HUDEP-2 (cell line): ENCODE measurements around the gene LCN6.
"Not testable (repeated sequence)": the region's sequence is repeated elsewhere in the genome, so short reads cannot be mapped to it uniquely, and the experiment has no call there.

Experiments used
- DNase-seq, 76 experiments: peaks; one replicate each; lab custom pipeline; 2025; ENCODE audit not compliant: unreplicated experiment in 76 of 76; lab: John Stamatoyannopoulos, UW

LCN6 gene

DNA sequence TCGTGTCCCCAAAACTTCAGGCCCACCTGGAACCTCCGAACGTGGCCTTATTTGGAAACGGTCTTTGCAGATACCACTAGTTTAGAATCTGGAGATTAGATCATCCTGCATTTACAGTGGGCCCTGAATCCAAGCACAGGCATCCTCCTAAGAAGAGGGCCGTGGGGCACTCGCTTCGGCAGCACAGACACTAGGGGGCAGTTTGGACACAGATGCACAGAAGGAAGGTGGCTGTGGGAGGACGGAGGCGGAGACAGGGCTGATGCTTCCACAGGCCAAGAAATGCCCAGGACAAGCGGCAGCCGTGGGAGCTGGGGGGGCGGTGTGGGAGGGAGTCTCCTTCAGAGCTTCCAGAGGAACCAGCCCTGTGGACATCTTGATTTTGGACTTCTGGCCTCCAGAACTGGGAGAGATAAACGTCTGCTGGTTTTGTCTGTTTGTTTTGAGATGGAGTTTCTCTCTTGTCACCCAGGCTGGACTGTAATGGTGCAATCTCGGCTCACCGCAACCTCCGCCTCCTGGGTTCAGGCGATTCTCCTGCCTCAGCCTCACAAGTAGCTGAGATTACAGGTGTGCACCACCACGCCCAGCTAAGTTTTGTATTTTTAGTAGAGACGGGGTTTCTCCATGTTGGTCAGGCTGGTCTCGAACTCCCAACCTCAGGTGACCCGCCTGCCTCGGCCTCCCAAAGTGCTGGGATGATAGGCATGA is 12.7 kb upstream of the LCN6 start:
- DNase-seq: peak in 60 of 76 experiments; percentile 3 to 73 (median 44)

DNA sequence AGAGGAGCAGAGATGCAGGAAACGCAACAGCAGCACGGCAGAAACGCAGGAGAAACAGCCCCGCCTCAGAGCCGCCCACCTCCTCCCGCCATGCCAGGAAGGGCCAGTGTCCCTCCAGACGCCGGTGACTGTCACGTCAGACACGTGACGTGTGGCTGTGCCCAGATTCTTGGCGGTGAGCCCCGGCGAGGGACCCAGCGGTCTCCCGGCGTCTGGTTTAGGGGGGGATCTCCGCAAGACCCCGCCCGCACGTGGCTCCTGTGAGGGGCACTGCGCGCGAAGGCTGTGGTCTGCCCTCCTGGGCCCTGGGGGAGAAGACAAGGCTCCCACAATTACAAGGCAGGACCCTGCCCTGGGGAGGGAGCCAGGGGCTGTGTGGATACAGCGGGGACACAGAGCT is 12.1 kb upstream of the LCN6 start:
- no peak for DNase-seq

DNA sequence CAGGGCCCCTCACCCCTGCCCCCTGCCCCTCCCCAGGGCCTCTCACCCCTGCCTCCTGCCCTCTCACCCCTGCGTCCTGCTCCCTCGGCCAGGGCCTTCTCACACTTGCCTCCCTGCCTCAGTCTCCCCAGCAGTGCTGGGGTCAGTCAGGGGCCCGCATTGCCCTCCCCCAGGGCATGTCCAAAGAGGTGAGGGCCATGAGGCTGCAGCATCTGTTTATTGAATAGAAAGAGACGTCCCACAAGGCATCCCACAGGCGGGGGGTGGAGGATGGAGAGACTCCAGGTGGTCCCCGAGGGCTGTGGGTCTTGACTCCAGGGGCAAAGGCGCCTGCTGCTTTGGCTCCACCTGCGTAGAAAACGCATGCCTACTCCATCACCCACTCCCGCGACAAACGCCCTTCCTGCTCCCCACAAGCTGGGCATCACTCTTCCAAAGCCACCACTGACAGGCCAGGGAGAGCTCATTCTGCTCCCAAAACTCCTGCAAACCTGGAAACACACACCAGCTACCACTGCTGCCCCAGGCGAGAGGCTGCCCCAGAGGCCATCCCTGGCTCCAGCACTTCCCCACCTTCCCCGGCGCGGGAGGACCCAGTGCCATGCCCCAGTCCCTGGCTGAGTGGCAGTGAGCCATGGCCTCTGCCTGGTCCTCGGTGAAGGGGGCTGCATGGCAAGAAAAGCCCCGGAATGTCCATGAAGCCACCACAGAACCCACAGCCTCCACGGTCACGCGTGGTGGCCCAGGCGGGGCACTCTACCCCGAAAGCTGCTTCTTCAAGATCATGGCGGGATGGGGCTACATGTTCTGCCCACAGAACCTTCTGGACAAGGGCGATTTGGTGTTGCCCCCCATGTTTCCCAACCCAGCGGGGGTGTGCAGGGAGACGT is 11.4 kb upstream of the LCN6 start:
- no peak for DNase-seq

DNA sequence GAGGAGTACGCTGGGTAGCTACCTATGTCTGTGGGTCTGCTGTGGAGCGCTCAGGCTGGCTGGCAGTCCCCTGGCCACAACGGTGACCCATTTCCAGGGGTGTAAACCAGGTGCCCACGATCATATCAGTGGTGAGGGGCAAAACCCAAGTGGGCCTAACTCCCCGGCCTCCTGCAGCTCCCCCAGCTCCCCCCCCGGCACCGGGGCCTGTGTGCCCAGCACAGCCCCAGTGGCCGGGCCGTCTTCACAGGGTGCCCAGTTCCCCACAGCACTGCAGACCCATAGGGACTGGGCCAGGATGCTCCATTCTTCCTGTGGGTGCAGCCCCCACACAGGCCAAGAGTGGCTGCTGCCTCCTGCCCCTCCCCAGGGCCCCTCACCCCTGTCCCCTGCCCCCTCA is 10.7 kb upstream of the LCN6 start:
- DNase-seq: no peak

DNA sequence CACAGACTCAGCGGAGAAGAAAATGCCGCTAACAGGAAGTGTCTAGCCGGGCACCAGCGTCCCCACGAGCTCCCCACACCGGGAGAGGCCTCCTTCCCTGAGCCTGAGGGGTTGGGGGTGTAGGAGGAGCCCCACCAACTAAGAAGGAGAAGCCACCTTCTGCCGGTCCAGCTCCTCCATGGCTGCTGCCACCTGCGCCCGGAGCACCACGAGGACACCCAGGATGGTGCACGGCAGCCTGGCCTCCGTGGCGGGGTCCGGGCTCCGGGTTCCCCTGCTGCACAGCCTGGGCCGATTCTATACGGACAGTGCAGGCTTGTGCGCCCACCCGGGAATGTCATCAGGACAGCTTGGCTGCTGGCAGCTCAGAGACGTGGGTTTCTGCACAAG is 9.4 kb upstream of the LCN6 start:
- DNase-seq: no peak

DNA sequence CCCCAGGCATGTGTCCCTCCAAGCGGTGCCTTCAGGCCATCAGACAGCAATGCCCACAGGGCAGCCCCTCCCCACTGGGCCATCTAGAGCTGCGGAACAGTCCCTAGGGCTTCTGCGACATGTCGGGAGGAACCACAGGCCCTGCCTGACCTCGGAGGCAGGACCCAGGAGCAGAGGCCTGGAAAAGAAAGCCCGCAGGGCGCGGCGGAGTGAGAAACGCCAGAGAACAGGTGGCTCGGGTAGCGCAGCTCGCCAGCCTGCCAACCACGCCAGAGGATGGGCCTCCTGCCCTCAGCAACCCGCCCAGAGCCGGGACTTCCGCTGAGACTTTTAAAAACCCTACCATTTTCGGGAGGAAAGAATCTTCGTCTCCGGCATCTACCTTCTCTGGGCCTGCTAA is 9.0 kb upstream of the LCN6 start:
- DNase-seq: no peak

DNA sequence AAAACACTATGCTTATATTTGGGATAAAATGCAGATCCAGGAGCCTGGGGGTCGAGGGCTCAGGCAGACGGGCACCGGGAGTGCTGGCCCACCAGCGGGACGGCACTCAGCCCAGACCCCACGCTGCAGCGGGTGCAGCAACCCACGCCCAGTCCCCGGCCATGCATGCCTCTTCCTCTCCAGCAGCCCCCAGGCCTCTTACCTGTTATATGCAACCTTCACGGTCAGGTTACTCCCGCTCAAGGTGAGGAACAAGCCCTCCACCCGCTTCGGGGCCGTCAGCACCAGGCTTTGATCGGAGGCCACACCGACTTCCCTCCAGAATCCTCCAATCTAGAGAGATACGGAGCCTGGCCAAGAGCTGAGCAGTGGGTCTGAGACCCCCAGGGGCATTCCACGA is 8.5 kb upstream of the LCN6 start:
- no peak for DNase-seq

DNA sequence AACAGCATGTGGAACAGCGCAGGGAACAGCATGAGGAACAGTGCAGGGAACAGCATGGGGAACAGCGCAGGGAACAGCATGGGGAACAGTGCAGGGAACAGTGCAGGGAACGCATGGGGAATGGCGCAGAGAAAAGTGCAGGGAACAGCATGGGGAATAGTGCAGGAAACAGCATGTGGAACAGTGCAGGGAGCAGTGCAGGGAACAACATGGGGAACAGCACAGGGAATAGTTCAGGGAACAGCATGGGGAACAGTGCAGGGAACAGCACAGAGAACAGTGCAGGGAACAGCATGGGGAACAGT is 7.8 kb upstream of the LCN6 start:
- DNase-seq: no peak

DNA sequence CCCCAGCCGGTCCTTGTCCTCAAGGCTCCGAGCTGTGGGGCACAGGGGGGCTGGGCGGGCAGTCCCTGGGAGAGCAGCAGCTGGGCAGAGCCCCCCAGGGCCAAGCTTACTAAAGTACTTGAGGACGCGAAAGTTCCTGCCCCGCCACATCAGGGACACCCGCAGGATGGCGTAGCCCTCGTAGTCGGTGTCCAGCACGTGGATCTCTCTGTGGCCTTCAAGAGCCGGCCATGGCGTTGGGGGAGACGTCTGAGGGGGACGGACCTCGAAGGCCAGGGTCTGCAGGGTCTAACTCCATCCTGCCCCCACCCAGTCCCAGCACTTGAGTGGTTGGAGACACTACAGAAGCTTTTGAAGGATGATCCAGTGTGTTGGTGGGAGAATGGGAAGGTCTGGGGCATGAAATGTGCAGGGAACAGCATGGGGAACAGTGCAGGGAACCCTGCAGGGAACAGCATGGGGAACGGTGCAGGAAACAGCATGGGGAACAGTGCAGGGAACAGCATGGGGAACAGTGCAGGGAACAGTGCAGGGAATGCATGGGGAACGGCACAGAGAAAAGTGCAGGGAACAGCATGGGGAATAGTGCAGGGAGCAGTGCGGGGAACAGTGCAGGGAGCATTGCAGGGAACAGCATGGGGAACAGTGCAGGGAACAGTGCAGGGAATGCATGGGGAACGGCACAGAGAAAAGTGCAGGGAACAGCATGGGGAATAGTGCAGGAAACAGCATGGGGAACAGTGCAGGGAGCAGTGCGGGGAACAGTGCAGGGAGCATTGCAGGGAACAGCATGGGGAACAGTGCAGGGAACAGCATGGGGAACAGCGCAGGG is 7.2 kb upstream of the LCN6 start:
- not testable (repeated sequence) for DNase-seq

DNA sequence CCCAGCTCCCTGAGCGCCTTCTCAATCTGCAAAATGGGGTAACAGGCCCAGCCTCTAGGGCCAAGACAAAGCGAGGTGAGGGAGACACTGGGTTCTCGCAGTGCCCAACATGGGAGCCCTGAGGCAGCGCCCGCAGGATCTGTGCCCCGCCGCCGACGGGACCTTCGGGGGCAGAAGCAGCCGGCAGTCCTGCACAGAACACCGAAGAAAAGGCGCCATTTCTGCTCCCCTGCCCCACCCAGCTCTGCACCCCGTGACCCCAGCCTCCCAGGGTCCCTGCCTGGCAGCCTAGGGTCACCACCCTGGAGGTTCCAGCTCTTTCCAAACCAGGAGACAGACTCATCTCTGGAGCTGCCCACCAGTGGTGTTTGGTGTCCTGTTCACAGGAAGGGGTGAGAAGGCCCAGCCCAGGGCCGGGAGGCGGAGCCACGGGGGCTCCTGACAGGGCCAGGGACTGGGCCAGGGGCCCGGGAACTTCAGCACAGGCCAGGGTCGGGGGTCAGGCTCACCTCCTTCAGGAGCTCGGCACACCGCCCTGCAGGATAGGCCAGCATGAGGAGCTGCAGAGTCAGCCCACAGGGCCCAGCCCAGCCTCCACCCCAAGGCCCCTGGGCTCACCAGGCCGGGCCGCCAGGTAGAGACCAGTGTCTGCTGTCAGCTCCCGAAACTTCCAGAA is 6.4 kb upstream of the LCN6 start:
- DNase-seq: no peak

DNA sequence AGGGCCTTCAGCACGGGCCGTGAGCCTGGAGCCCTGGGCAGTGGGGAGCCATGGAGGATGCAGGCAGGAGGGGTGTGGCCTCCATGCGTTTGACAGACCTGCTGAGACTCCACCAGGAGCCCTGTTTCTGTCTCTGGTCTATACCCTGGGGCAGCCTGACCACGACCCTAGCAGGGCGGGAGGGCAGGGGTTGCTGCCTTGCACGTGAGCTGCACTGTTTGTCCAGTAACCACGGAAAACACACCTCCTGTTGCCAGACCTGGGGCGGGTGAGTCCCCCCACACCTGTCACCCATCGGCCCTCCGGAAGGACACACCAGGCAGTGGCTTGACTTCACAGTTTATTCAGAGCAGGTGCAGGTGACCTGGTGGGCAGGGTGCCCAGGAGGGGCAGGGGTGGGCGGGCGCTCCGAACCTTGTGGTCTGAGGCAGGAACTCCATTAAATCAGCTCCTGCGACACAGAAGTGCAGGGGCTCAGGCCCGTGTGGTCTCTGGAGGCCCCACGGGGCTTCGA is 5.8 kb upstream of the LCN6 start:
- no peak for DNase-seq

DNA sequence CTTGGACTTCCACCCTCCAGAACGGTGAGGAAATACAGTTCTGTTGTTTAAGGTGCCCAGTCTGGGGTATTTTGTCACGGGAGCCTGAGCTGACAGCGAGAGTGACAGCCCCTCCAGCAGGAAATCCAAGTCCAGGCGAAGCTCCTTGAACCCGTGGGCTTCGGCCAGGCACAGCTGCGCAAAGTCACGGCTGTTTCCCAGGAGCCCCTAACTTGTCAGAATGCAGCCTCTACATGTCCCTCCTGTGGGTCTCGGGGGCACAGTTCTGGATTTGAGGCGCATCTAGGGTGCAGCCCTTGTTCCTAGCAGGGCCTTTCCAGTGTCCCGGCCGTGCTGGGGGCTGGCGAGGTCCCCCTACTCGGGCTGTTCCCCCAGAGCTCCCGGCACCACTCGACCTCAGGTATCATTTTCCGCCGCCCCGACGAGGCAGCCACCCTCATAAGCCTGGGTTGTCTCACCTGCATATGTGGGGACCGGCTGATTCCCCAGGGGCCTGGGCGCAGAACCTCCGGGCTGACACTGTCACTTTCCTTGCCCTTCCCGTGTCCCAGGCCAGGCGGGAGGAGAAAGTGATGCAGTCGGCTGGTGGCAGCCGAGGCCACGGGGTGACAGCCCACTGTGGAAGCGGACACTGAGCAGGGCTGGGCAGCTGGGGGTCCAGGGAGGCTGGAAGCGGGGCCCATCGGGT is 5.2 kb upstream of the LCN6 start:
- DNase-seq: no peak

DNA sequence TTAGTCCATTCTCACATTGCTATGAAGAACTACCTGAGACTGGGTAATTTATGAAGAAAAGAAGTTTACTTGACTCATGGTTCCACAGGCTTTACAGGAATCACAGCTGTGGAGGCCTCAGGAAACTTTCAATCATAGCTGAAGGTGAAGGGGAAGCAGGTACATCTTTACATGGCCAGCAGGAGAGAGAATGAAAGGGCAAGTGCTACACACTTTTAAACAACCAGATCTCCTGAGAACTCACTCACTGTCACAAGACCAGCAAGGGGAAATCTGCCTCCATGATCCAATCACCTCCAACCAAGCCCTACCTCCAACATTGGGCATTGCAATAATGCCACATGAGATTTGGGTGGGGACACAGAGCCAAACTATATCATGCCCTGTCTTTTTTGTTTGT is 3.5 kb upstream of the LCN6 start:
- no peak for DNase-seq

DNA sequence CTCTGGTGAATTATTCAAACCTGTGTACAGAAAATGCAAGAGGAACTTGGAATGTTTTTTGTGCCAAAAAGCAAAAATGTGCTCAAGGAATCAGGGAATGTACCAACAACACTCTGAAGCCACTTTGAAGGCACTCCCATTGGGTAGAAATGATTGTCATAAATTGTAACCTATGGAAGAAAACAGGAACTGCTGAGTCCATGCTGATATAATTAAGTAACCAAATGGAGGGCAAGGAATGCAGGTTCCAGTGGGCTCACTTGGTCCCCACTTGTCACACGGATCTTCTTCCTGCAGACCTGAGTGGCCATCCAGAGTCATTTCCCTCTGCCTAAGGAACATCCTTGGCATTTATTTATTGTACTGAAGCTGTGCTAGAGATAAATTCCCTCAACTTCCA is 2.9 kb upstream of the LCN6 start:
- DNase-seq: no peak

DNA sequence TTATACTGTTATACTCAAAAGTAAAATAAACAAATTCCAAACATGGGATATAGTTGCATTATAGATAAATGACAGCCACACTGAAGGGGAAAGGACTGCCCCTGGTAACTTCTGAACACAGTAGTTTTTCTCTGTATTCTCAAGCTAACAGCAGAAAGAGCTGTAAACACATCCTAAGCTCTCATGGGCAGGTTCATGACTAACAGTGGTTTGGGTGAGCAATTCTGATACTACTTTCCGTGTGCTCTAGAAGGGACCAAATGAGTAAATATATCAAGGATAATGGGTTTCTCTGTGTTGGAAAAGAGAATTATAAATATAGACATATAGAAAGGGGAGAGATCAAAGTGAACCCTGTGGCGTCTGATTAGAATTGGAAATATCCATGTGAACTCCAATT is 2.2 kb upstream of the LCN6 start:
- DNase-seq: no peak

DNA sequence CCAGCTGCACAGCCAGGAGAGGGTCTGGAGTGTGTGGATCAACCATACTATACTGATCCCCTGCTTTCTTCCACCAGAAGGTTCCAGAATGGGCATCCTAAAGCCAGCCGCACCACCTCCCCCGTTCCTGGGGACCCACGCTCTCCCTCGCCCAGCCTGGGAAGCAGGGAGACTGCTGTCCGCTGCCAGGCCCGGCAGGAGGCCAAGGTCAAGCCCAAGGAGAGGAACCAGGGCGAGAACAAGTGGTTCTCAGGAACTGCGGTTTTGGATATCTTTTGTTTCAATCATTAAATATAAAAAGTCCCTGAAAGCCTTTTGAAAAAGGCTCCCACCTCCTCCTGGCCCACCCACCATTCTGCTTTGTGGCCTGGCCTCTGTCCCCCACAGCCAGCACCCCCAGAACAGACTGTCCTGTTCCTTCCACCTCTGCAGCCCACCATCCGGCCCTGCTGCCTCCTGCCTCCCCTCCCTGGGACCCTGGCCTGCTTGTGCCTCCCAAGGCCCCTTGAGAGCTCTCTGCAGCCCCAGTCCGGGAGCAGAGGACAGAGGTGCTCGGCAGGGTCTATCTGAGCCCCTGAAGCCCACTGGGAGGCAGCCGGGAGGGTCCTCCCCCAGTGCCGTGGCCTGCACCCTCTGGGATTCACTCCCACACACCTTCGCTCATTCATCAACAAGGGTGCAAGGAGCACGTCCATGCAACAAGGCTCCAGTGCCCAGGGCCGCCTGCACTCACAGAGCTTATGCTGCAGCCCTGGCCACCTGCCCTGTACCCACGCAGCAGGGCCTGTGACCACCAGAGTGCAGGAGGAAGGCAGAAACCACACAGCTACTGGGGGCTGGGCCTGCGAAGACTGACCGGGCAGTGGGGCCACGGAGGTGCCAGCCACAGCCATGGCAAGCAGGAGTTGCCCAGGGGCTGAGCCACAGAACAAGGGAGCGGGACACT is 614 bp upstream of the LCN6 start:
- DNase-seq: peak in 13 of 76 experiments; percentile 3 to 35 (median 20)

DNA sequence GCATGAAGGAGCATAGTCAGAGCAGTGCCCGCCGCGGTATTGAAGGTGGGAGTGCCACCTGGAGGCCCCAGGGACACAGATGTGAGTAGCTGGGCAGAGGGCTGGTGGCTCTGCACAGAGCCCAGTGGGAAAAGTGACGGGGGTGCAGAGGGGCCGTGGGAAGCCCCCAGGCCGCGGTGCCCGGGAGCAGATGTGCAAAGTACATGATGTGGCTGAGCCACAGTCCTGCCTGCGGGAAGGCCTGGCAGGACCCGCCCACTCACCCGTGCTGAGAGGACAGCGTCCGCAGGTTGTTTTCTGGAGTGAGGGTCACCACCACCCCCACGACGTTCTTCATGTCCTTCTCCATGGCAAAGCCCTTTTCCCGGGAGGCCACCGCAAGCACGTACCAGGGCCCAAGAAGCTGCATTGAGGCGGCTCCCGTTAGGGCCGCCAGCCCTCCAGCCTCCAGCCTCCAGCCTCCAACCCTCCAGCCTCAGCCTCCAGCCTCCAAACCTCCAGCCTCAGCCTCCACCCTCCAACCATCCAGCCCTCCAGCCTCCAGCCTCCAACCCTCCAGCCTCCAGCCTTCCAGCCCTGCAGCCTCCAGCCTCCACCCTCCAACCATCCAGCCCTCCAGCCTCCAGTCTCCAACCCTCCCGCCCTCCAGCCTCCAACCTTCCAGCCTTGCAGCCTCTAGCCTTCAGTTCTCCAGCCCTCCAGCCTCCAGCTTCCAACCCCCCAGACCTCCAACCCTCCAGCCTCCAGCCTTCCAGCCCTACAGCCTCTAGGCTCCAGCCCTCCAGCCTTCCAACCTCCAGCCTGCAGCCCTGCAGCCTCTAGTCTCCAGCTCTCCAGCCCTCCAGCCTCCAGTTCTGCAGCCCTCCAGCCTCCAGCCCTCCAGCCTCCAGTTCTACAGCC is 914 bp downstream of the LCN6 start:
- DNase-seq: no peak

DNA sequence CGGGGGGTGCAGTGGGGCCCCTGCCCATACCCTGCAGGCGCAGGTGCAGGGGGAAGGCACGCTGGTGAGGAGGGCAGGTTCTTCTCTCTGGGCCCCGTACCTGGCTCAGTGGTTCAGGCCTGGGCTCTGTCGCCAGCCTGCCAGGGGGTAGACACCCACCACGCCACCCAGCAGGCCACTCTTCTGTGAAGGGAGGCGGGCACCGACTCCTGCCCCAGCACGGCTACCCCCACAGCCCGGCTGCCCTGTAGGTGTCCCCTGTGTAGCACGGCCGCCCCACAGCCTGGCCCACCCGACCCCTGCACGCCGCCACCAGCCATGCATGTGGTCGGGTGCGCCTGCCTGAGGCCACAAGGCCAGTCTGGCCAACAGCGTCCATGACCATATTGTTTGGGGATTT is 1.7 kb downstream of the LCN6 start:
- DNase-seq: no peak
